DND-41 (cell line): Measurements from ENCODE around the gene SCN9A.

Source experiments
- ATAC-seq: fragments of 200-7000 bp; cut with Tn5 transposase; 3 replicates; pipeline ENCODE4 v1.9.1; 2021; ENCODE audit warnings: low read depth; ENCODE audit not compliant: insufficient read depth
- DNase-seq: peaks from one replicate; pipeline ENCODE4 v3.0.0-alpha.2; 2020
- H2AFZ ChIP-seq: 2 replicates; pipeline ENCODE4 v1.6.0; 2012; ENCODE audit warnings: low read depth, low read length
- H3K27ac ChIP-seq: 2 replicates; pipeline ENCODE4 v1.5.1; 2012; ENCODE audit warnings: low read length, inconsistent platforms
- H3K27me3 ChIP-seq: fragments of 200-600 bp; sonication (generic); 2 replicates; pipeline ENCODE4 v1.6.0; 2012; ENCODE audit warnings: low read length, mild to moderate bottlenecking, inconsistent platforms; ENCODE audit not compliant: insufficient read depth, poor library complexity
- H3K36me3 ChIP-seq: 2 replicates; pipeline ENCODE4 v1.5.1; 2012; ENCODE audit warnings: low read length, inconsistent platforms; ENCODE audit not compliant: insufficient read depth
- H3K4me1 ChIP-seq: 2 replicates; pipeline ENCODE4 v1.5.1; 2012; ENCODE audit warnings: mild to moderate bottlenecking, low read length; ENCODE audit not compliant: insufficient read depth
- H3K4me2 ChIP-seq: 2 replicates; pipeline ENCODE4 v1.6.0; 2012; ENCODE audit warnings: mild to moderate bottlenecking, moderate library complexity, low read length, inconsistent platforms; ENCODE audit not compliant: insufficient read depth
- H3K4me3 ChIP-seq, 2 experiments: fragments of 200-600 bp in 1 of 2; shearing (Covaris generic) in 1 of 2; 2 replicates each; pipeline ENCODE4 v1.5.1; 2012 to 2016; ENCODE audit warnings: inconsistent platforms in 2 of 2, low read length in 2 of 2, mild to moderate bottlenecking in 2 of 2, low read depth in 1 of 2, moderate library complexity in 1 of 2
- H3K79me2 ChIP-seq: 2 replicates; pipeline ENCODE4 v1.6.0; 2012; ENCODE audit warnings: low read length, inconsistent platforms; ENCODE audit not compliant: insufficient read depth
- H3K9ac ChIP-seq: 2 replicates; pipeline ENCODE4 v1.6.0; 2012; ENCODE audit warnings: low read depth, mild to moderate bottlenecking, inconsistent platforms, low read length, moderate library complexity
- H3K9me3 ChIP-seq: 2 replicates; pipeline ENCODE4 v1.5.1; 2012; ENCODE audit warnings: low read length, moderate library complexity, mild to moderate bottlenecking, inconsistent platforms; ENCODE audit not compliant: insufficient read depth, severe bottlenecking
- H4K20me1 ChIP-seq: 2 replicates; pipeline ENCODE4 v1.6.0; 2012; ENCODE audit warnings: low read length; ENCODE audit not compliant: insufficient read depth
- EZH2 ChIP-seq: IDR thresholded peaks from 3 replicates; pipeline ENCODE4 v1.6.1; 2012; ENCODE audit warnings: borderline replicate concordance, low read depth, mild to moderate bottlenecking, moderate library complexity, low read length, inconsistent platforms; ENCODE audit not compliant: severe bottlenecking
- TF ChIP-seq, protein P1 (sequence below): IDR thresholded peaks from 2 replicates; pipeline ENCODE4 v1.5.1; 2012; ENCODE audit warnings: borderline replicate concordance, low read length, moderate library complexity, mild to moderate bottlenecking; ENCODE audit not compliant: poor library complexity, severe bottlenecking; ENCODE audit errors: extremely low read depth

SCN9A gene

DNA sequence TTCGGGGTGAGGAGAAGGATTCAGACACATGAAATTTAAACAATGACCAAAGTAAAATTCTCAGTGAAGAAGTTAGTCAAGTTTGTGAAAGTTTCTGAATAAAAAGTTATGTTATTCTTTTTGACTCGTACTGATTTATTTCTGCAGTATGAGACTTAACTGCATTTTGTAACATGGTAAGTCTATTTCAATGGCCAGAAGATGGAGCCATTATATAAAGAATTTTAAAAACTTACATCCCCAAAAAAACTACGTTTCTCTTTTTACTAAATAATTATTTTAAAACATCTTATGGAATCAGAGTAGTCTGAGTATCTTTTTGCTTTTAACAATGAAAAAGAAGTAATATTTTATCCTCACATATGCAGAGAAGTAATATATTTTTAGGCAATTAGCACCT, 196.5 kb downstream of the SCN9A start:
- no peaks in the 10 kb centered on the region for H3K9me3 ChIP-seq
- no peak overlapping the region for H3K4me3 ChIP-seq
- DNase-seq (no peak), ATAC-seq (no peak)
- no peak overlapping the region for H3K4me2 ChIP-seq
- no peak overlapping the region for H2AFZ ChIP-seq
- no peaks in the 10 kb centered on the region for H3K36me3 ChIP-seq
- H3K27me3 ChIP-seq: peaks cover 7% of the 10 kb centered on the region
- no peaks in the 10 kb centered on the region for H3K79me2 ChIP-seq
- no peaks in the 10 kb centered on the region for H4K20me1 ChIP-seq
- no peak overlapping the region for H3K27ac ChIP-seq
- TF ChIP-seq, protein P1, sequence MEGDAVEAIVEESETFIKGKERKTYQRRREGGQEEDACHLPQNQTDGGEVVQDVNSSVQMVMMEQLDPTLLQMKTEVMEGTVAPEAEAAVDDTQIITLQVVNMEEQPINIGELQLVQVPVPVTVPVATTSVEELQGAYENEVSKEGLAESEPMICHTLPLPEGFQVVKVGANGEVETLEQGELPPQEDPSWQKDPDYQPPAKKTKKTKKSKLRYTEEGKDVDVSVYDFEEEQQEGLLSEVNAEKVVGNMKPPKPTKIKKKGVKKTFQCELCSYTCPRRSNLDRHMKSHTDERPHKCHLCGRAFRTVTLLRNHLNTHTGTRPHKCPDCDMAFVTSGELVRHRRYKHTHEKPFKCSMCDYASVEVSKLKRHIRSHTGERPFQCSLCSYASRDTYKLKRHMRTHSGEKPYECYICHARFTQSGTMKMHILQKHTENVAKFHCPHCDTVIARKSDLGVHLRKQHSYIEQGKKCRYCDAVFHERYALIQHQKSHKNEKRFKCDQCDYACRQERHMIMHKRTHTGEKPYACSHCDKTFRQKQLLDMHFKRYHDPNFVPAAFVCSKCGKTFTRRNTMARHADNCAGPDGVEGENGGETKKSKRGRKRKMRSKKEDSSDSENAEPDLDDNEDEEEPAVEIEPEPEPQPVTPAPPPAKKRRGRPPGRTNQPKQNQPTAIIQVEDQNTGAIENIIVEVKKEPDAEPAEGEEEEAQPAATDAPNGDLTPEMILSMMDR: no peak
- no peak for TF ChIP-seq EZH2
- H3K9ac ChIP-seq: no peak overlapping the region
- H3K4me1 ChIP-seq: no peaks in the 10 kb centered on the region

DNA sequence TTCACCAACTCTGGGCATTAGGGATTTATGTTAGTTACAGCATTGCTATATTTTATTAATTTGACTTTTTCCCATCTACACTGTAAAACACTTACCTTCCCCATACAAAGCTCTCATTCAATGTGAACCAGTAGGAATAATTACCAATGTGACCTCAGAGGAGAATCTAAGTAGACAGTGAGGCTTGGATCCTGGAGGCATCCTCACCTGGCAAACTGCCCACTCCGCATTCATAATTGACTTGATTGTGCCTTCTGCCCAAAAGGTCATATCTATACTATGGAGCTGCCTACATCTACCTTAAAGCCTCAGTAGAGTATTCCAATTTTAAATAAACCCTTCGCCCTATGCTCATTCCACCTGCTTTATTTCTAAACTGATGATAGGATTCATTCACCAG, 202.5 kb downstream of the SCN9A start:
- no peak overlapping the region for H3K9ac ChIP-seq
- TF ChIP-seq, protein P1: no peak
- no peak for TF ChIP-seq EZH2
- DNase-seq: no peak

DNA sequence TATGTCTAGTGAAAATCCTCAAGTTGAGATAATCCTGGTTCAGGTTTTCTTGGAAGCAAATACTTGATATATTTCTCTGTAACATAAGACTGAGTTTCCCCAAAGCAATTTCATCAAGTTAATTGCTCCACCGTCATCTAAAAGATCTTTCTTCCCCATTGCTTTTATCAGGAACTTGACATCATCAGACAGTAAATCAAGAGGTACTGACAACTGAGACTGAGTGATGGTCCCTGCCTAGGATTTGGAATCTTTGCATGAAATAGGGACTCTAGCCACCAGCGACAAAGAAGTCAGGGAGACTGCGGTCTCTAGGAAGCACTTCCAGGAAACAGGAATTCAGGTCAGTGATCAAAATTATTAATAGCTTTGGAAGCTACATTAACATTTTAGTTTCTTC, 204.5 kb downstream of the SCN9A start:
- H3K27me3 ChIP-seq: no peaks in the 10 kb centered on the region
- ATAC-seq (no peak), DNase-seq (no peak)
- no peak overlapping the region for H3K27ac ChIP-seq
- no peak overlapping the region for H3K9ac ChIP-seq
- H4K20me1 ChIP-seq: no peaks in the 10 kb centered on the region
- H3K9me3 ChIP-seq: no peaks in the 10 kb centered on the region
- H3K36me3 ChIP-seq: no peaks in the 10 kb centered on the region
- TF ChIP-seq, protein P1: no peak
- no peak for TF ChIP-seq EZH2
- no peaks in the 10 kb centered on the region for H3K4me1 ChIP-seq
- no peak overlapping the region for H2AFZ ChIP-seq
- H3K4me2 ChIP-seq: no peak overlapping the region
- no peaks in the 10 kb centered on the region for H3K79me2 ChIP-seq
- no peak overlapping the region for H3K4me3 ChIP-seq

More for the DNA sequence above, 202.5 kb downstream of the SCN9A start:
- Histone ChIP-seq H3K9me3 (no peaks in the 10 kb centered on the region), H3K36me3 (no peaks in the 10 kb centered on the region), H3K4me2 (no peak overlapping the region), H3K79me2 (no peaks in the 10 kb centered on the region), H4K20me1 (no peaks in the 10 kb centered on the region), H3K27me3 (peaks cover 3% of the 10 kb centered on the region), H3K4me1 (no peaks in the 10 kb centered on the region), H3K4me3 (no peak overlapping the region), H3K27ac (no peak overlapping the region), H2AFZ (no peak overlapping the region)
- ATAC-seq: no peak

DNA sequence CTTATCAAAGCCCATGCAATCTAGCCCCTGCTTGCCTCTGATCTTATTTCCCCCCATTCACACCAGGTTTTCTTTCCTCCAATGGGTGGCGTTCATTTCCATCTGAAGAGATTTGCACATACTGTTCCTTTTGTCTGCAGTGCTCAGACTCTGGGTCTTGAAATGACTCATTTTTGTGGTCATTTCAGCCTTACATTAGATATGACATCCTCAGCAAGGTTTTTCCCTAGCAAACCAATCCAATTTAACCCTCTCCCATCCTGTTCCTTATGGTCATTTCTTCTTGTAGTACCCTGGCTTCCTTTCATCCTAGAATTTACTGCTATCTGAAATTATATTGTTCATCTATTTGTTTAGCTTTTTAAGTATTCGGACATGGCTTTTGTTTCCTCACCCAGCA, 205.4 kb downstream of the SCN9A start:
- H2AFZ ChIP-seq: no peak overlapping the region
- no peaks in the 10 kb centered on the region for H4K20me1 ChIP-seq
- DNase-seq (no peak), ATAC-seq (no peak)
- no peak overlapping the region for H3K4me2 ChIP-seq
- H3K27ac ChIP-seq: no peak overlapping the region
- H3K36me3 ChIP-seq: no peaks in the 10 kb centered on the region
- no peaks in the 10 kb centered on the region for H3K9me3 ChIP-seq
- H3K27me3 ChIP-seq: no peaks in the 10 kb centered on the region
- no peaks in the 10 kb centered on the region for H3K79me2 ChIP-seq
- H3K9ac ChIP-seq: no peak overlapping the region
- TF ChIP-seq EZH2: no peak
- TF ChIP-seq, protein P1: no peak
- no peak overlapping the region for H3K4me3 ChIP-seq
- H3K4me1 ChIP-seq: no peaks in the 10 kb centered on the region
